Measurements from ENCODE around the gene CCDC30.
"Not testable (repeated sequence)": the region's sequence is repeated elsewhere in the genome, so short reads cannot be mapped to it uniquely, and the experiment has no call there.

DNA sequence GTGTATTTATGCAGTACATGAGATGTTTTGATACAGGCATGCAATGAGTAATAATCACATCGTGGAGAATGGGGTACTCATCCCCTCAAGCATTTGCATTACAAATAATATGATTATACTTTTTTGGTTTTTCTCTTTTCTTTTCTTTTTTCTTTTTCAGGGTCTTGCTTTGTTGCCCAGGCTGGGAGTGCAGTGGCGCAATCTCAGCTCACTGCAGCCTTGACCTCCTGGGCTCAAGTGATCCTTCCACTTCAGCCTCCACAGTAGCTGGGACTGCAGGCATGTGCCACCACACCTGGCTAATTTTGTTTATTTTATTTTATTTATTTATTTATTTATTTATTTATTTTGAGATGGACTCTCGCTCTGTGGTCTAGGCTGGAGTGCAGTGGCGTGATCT is 158.1 kb downstream of the CCDC30 start:
- TF ChIP-seq, protein P1, sequence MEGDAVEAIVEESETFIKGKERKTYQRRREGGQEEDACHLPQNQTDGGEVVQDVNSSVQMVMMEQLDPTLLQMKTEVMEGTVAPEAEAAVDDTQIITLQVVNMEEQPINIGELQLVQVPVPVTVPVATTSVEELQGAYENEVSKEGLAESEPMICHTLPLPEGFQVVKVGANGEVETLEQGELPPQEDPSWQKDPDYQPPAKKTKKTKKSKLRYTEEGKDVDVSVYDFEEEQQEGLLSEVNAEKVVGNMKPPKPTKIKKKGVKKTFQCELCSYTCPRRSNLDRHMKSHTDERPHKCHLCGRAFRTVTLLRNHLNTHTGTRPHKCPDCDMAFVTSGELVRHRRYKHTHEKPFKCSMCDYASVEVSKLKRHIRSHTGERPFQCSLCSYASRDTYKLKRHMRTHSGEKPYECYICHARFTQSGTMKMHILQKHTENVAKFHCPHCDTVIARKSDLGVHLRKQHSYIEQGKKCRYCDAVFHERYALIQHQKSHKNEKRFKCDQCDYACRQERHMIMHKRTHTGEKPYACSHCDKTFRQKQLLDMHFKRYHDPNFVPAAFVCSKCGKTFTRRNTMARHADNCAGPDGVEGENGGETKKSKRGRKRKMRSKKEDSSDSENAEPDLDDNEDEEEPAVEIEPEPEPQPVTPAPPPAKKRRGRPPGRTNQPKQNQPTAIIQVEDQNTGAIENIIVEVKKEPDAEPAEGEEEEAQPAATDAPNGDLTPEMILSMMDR (IDR thresholded peaks at IDR 0.05; ENCODE audit: low read length) = not testable (repeated sequence)
- TF ChIP-seq EZH2 (IDR thresholded peaks at IDR 0.05; ENCODE audit: borderline replicate concordance, low read length) = not testable (repeated sequence)

Measured in OCI-LY1 (cell line).